IMR-90 (cell line): Measurements from ENCODE around the gene TEPSIN.

Source experiments
- BHLHE40 ChIP-seq: fragments of 150-350 bp; IDR thresholded peaks from 2 replicates; pipeline ENCODE4 v1.6.1; 2016; ENCODE audit warnings: mild to moderate bottlenecking, low read depth, low read length
- FOS ChIP-seq: fragments of 150-350 bp; IDR thresholded peaks from 2 replicates; pipeline ENCODE4 v1.6.1; 2016; ENCODE audit warnings: low read depth, low read length
- MAFK ChIP-seq: IDR thresholded peaks from 2 replicates; pipeline ENCODE4 v1.6.1; 2012; ENCODE audit warnings: low read depth, low read length, improper control_type of control experiment
- MAZ ChIP-seq: IDR thresholded peaks from 2 replicates; pipeline ENCODE4 v1.6.1; 2012; ENCODE audit warnings: low read depth, mild to moderate bottlenecking, low read length, improper control_type of control experiment, moderate library complexity, borderline replicate concordance
- MXI1 ChIP-seq: IDR thresholded peaks from 2 replicates; pipeline ENCODE4 v1.6.1; 2012; ENCODE audit warnings: low read depth, mild to moderate bottlenecking, low read length, moderate library complexity, borderline replicate concordance
- POLR2A ChIP-seq: IDR thresholded peaks from 2 replicates; pipeline ENCODE4 v1.6.1; 2012; ENCODE audit warnings: mild to moderate bottlenecking, low read depth, low read length
- RAD21 ChIP-seq: IDR thresholded peaks from 2 replicates; pipeline ENCODE4 v1.6.1; 2012; ENCODE audit warnings: low read length, improper control_type of control experiment
- RCOR1 ChIP-seq: IDR thresholded peaks from 2 replicates; pipeline ENCODE4 v1.6.1; 2012; ENCODE audit warnings: mild to moderate bottlenecking, low read length, improper control_type of control experiment; ENCODE audit not compliant: insufficient replicate concordance
- TF ChIP-seq, protein P1 (sequence below): conservative IDR thresholded peaks from 2 replicates; pipeline ENCODE4 v1.5.1; 2012; ENCODE audit warnings: mild to moderate bottlenecking, low read depth, low read length, improper control_type of control experiment

DNA sequence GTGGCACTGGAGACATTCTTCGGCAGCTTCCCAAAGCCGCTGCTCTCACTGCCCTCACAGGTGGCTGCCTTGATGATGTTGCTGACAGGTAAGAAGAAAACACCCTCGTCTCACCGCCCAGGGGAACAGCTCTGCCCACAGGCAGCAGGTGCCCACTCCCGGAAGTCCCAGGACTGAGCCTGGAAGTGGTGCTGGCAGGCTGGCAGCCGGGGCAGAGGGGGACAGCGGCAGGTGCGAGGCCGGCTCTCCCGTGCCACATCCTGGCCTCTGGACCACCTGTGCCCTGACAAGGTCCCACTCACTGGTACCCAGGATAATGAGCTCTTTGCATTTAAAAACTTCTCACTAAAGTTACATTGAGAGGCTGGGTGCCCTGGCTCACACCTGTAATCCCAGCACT is 36.5 kb downstream of the TEPSIN start:
- TF ChIP-seq, protein P1, sequence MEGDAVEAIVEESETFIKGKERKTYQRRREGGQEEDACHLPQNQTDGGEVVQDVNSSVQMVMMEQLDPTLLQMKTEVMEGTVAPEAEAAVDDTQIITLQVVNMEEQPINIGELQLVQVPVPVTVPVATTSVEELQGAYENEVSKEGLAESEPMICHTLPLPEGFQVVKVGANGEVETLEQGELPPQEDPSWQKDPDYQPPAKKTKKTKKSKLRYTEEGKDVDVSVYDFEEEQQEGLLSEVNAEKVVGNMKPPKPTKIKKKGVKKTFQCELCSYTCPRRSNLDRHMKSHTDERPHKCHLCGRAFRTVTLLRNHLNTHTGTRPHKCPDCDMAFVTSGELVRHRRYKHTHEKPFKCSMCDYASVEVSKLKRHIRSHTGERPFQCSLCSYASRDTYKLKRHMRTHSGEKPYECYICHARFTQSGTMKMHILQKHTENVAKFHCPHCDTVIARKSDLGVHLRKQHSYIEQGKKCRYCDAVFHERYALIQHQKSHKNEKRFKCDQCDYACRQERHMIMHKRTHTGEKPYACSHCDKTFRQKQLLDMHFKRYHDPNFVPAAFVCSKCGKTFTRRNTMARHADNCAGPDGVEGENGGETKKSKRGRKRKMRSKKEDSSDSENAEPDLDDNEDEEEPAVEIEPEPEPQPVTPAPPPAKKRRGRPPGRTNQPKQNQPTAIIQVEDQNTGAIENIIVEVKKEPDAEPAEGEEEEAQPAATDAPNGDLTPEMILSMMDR, result no peak
- no peak for TF ChIP-seq POLR2A
- no peak for TF ChIP-seq MAFK
- TF ChIP-seq MAZ, result no peak
- TF ChIP-seq RAD21, result no peak
- no peak for TF ChIP-seq BHLHE40
- no peak for TF ChIP-seq MXI1
- TF ChIP-seq RCOR1, result no peak
- TF ChIP-seq FOS, result no peak
